Inflammatory macrophage treated with lipopolysaccharide for 1 hour (primary cell): ENCODE measurements around the gene CDYL2.

Experiments
- DNase-seq, 2 donors: peaks; one replicate each; pipeline ENCODE4 v3.0.0-alpha.2; 2020 to 2022

CDYL2 gene

DNA sequence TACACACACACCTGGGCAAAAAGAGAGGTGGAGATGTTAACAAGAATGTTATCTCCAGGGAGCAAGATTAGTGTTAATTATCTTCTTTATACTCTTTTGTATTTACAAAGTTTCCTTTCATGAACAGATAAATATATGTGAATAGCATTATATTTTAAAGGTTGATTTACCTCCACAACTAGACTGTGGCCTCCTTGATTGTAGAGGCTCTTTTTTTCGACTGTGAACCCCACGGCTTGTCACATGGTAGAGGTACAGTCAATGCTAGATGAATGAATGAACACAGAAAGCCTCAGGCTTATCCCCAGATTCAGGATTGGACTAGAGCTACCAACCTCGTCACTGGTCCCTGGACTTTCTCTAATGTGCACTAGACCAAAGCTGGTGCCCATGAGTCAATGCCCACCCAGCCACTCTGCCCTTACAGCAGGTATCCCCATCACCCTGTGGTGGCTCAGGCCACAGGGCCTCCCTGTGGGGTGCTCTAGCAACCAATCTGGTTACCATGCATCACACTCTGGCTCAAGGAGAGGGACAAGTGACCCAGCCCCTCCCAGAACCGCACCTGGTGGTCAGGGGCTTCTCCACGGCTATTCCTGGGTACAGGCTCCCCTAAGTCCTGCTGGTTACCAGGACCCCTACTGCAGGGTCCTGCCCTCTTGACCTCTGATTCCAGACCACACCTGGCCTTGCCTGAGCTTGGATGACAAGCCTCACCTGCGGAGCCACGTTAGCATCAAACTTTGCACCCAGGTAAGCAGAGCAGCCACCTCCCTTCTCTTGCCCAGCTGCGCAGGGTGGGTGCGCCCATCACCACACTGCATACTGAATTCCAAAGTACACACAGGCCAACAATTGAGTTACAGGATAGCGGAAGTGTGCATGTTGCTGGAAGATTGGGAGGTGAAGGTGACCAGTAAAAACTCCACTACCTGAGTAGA, 101.0 kb downstream of the CDYL2 start:
- no peak for DNase-seq

- DNase-seq: no peak
Measured at GRCh38 chr16:80702696-80703095, 101.7 kb downstream of the CDYL2 start.

DNA sequence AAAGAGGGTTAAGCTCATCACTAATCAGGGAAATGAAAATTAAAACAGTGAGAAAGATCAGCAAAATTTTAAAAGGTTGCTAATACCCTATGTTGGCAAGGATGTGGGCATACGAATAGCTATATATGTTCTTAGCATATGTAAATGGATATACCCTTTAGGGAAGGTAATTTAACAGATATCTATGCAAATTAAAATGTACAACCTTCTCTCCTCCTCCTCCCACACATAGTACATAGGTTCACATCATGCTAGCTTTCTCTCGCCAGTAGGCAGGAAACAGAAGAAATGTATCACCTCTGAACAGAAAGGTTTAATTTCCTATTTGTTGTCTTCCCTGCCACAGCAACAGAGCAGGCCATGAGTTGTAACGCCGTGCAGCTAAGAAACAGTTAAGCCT, 103.8 kb downstream of the CDYL2 start:
- no peak for DNase-seq

DNA sequence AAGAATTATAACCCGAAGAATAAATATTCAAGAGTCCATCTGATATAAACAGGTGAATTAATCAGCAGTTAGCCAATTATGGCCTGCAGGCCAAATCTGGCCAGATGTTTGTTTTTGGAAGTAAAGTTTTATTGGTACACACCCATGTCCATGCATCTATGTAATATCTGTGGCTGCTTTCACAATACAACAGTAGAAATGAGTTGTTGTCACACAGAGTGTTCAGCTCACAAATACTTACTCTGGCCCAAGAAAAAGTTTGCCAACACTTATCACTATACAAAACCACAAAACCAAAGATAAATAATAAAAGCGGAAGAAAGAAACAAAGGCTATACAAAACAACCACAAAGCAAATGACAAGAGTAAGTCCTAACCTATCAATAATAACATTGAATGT, 109.4 kb downstream of the CDYL2 start:
- DNase-seq: no peak

DNA sequence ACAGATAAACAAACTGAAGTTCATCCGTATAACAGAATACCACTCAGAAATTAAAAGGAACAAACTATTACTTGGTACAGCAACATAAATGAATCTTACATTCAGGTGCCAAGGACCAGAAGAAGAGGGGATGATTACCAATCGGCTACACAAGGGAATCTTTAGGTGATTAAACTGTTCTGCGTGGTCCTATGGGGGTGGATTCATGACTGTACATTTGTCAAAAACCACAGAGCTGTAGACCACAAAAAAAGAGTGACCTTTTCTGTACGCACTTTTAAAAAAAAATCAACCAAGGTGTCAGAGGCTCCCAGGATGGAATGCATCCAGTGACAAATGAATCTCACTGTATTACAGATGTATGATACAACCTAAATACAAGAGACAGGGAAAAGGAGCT, 110.8 kb downstream of the CDYL2 start:
- DNase-seq: no peak

DNA sequence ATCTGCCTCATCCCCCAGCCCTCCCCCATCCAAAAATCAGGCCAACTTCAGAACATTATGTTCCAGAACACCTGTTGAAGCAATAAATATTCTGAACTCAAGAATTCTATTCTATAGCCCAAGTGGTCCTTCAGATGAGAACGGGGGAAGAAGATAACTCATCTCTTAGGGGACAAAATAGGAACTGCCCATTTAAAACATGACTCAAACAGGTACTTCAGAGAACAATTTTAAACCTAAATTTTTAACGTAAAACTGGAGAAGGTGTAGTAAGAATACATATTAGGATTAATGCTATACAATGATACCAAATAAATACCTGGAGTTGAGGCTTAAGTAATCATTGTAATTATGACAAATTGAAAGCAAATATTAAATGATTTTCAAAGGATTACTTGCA, 112.1 kb downstream of the CDYL2 start:
- DNase-seq: no peak

DNA sequence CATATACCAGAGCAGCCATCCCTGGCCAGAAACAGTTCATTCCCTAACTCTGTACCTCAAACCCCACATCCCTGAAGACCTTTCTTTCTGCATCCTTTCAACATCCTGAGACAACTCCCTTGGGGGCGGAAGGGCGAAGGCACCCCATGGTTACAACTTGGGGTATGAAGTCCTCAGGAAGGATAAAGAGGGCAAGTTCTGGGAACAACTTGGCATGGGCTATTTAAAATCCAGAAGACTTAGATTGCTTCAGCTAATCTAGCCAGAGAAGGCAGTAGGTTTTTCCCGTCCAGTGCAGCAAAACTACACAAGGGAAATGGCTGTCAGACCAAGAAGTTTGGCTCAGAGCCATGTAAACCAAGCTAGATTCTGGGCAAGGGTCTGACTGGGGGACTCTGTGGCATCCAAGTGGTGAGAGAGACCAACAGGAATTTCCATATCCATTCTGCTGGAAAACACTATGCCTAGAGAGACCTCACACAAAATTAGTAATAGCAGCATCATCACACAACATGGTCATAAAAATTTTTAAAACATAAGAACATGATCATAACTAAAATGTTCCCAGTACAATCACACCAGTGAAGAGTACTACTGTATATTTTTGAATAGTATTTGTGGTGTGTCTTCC, 113.2 kb downstream of the CDYL2 start:
- no peak for DNase-seq

DNA sequence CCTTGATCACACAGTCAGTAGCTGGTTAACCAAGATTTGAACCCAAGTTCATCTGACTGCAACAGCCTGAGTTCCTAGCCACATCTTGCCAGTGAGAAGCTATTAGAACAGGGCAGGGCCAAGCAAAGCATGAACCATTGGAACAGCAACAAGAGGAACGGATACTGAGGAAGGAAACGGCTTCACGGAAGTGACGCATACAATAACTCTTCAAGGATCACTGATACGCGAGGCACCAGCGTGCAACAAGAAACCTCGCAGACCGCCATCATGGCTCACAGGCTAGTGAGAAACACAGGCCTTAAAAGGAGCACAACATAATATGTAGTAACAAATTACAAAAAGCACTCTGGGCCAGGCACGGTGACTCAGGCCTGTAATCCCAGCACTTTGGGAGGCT, 114.9 kb downstream of the CDYL2 start:
- DNase-seq: no peak

GRCh38 chr16:80687606-80688005, 116.8 kb downstream of the CDYL2 start:
- DNase-seq: no peak

DNA sequence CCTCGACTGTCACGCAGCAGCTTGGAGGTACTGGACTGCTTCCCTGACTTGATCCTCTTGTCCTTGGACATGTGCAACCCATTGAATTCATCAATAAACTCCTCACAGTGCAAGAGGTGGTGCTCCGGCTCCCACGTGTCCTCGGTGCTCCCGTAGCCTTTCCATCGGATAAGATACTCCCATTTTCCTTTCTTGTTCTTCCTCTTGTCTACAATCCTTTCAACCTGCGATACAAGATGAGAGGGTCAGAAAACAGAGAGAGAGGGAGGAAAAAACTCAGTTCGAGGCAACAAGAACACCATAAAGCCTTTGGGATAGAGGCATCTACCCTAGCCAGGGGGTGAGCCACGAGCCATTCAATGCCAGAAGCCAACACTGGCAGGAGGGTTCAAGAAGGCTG, 119.5 kb downstream of the CDYL2 start:
- DNase-seq: no peak

GRCh38 chr16:80684136-80684765, 120.1 kb downstream of the CDYL2 start:
- DNase-seq: no peak

DNA sequence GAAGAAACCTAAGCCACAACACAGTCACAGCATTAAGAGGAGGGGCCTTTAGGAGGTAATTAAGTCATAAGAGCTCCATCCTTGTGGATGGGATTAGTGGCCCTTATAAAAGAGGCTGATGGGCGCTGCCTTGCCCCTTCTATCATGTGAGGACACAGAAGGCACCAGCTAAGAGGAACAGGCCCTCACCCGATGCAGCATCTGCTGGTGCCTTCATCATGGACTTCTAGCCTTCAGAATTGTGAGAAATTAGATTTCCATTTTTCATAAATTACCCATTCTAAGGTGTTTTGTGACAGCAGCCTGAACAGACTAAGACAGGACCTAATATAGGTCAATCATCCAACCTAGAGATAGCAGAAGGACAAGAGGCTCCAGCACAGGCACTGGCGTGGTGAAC, 120.8 kb downstream of the CDYL2 start:
- no peak for DNase-seq

GRCh38 chr16:80682421-80683070, 121.9 kb downstream of the CDYL2 start:
- no peak for DNase-seq

DNA sequence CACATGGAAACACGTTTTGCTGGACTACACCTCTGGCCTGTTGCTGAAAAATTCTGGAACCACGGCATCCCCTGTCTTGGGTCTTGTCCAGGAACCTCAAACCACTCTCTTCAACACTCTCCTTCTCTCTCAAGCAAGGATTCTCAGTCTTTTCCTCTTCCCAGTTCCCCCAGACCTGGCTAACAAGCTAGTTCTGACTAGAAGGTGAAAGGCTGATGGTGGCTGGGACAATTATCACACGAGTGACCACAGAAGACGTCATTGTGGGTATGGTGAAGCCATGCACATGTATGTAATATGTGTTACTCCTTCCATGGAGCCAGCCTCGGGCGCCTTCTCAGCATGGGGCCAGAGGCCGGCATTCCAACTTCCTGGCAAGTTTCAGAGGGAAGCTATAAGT, 123.0 kb downstream of the CDYL2 start:
- no peak for DNase-seq

- DNase-seq: no peak
Measured at GRCh38 chr16:80680839-80681238, 123.6 kb downstream of the CDYL2 start.

- DNase-seq: no peak
Measured at GRCh38 chr16:80680046-80680445, 124.4 kb downstream of the CDYL2 start.

DNA sequence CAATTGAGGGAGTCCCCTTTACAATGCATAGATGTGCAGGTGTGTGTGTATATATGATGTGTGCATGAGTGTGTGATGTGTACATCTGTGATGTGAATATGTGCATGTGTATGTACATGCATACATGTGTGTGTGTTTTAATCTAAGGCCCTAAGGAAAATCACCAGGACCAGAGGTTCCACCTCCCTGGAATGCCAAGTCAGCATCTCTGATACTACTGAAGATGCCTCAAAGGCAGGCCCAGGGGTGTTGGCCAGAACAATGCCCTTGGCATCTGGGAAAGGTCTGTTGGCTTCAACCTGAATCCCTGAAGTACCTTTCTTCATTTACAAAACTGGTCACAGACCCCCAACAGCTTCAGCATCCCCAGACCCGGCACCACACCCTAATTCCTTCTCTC, 129.5 kb downstream of the CDYL2 start:
- DNase-seq: no peak

GRCh38 chr16:80672379-80672778, 132.0 kb downstream of the CDYL2 start:
- no peak for DNase-seq

DNA sequence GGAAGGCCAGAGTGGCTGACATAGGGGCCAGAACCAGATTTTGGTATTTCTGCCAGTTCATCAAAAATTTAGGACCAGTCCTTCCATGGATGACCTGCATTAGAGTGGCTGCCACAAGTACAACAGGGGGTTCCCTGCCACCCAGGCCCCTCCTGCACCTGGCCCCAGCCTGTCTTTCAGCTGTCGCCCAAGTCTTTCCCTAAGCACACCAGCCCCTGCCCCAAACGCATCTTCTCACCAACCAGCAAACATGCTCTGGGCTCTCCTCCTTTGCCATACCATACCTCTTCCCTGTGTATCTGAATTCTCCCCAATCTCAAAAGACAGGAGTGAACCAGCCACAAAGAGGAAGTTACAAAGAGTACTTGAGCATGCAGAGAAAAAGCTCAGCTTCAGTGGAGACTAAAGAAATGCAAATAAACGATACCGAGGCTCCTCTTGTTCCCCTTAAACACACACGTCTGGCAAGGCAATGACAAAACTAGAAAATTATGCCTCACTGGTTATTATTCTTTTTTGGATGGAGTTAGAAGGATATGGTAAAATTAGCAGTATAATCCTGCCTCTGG, 133.0 kb downstream of the CDYL2 start:
- no peak for DNase-seq

DNA sequence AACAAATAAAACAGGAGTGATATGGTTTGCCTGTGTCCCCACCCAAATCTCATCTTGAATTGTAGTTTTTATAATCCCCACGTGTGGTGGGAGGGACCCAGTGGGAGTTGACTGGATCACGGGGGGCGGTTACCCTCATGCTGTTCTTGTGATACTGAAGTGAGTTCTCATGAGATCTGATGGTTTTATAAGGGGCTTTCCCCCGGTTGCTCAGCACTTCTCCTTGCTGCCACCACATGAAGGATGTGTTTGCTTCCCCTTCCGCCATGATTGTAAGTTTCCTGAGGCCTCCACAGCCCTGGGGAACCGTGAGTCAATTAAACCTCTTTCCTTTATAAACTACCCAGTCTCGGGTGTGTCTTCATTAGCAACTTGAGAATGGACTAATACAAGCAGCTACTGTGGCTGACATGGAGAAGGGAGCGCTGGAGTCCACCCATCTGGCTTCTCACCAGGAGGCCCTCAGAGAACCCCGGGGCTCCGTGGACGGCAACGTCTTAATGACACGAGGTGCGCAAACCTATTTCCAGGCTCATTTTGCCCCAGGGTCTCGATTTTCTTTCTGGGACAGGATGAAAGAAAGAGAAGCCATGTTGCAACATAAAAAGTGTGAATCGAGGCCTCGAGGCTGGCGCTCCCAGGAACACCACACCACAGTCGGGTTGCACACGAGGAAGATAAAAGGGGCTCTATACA, 134.1 kb downstream of the CDYL2 start:
- peak; percentile 55 to 70 for DNase-seq

GRCh38 chr16:80669673-80670072, 134.7 kb downstream of the CDYL2 start:
- no peak for DNase-seq

DNA sequence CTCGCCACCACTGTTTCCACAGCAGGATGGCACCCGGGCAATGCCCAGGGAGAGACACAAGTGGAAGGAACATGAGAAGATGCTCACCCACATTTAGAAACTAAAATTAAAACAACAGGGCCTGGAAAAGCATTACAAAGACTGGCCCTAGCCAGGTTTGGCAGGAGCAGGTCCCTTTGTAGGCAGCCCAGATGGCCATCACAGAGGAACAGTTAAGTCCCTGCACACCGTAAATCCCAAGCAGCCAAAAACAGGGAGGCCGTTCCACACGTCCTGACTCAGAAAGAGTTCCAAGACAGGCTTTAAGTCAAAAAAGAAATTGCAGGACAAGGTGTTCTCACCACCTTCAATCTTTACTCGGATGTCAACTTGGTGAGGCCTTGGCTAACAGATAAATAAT, 136.5 kb downstream of the CDYL2 start:
- DNase-seq: no peak

DNA sequence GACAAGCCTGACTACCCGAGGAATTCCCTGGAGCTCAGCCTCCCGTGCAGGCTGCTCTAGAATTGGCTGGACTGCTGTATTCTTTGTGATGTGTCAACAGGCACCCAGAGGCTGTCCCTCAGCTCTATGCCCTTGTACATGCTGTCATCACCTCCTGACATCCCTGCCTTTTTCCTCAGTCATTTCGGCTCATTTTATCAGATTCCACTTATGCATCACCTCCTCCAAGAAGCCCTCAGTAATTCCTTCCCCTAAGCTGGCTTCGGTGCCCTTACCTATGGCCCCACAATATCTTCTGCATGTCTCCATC, 137.2 kb downstream of the CDYL2 start:
- no peak for DNase-seq
